Body of pancreas (tissue), 4 donors: ENCODE results near the gene VPS37B.

Experiments used
- POLR2A ChIP-seq, 3 donors: fragments of 450-650 bp; IDR thresholded peaks; one replicate each; pipeline ENCODE4 v1.6.1; 2016; ENCODE audit warnings: antibody characterized with exemption in 3 of 3, mild to moderate bottlenecking in 2 of 3
- TF ChIP-seq, protein P1 (sequence below), 7 experiments: fragments of 450-650 bp in 4 of 7; fragments of 200-600 bp in 3 of 7; sonication (generic) in 3 of 7; IDR thresholded peaks; one replicate each; pipeline ENCODE4 v1.5.1; 2016 to 2019; ENCODE audit warnings: antibody characterized with exemption in 7 of 7

DNA sequence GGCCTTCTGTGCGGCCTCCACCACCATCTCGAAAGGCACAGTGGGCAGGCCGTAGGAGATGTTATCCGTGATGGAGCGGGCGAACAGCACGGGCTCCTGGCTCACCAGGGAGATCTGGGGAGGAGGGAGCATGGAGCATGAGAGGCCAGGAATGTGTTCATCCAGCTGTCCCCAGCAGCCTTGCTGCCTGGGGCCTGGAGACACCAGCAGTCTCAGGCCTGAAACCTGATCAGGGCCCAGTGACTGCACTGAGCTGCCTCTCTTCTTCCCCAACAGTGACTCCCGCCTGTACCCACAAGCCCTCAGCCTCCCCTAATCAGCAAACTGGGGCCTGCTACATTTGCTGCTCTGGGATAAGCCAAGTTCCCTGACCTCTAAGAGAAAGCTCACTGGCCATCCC, 39.4 kb upstream of the VPS37B start:
- TF ChIP-seq, protein P1, sequence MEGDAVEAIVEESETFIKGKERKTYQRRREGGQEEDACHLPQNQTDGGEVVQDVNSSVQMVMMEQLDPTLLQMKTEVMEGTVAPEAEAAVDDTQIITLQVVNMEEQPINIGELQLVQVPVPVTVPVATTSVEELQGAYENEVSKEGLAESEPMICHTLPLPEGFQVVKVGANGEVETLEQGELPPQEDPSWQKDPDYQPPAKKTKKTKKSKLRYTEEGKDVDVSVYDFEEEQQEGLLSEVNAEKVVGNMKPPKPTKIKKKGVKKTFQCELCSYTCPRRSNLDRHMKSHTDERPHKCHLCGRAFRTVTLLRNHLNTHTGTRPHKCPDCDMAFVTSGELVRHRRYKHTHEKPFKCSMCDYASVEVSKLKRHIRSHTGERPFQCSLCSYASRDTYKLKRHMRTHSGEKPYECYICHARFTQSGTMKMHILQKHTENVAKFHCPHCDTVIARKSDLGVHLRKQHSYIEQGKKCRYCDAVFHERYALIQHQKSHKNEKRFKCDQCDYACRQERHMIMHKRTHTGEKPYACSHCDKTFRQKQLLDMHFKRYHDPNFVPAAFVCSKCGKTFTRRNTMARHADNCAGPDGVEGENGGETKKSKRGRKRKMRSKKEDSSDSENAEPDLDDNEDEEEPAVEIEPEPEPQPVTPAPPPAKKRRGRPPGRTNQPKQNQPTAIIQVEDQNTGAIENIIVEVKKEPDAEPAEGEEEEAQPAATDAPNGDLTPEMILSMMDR (IDR thresholded peaks at IDR 0.05) = no peak
- no peak for TF ChIP-seq POLR2A (IDR thresholded peaks at IDR 0.05)
